Activated T-helper 1 cell treated with Interleukin-2 at 50 U/mL for 16 hours (primary cell): ENCODE data around the gene AHCYL2.
"Not testable (repeated sequence)": the region's sequence is repeated elsewhere in the genome, so short reads cannot be mapped to it uniquely, and the experiment has no call there.

Source experiments
- DNase-seq: peaks from one replicate; pipeline ENCODE4 v3.0.0-alpha.2; 2020; ENCODE audit warnings: low read depth

The AHCYL2 gene

DNA sequence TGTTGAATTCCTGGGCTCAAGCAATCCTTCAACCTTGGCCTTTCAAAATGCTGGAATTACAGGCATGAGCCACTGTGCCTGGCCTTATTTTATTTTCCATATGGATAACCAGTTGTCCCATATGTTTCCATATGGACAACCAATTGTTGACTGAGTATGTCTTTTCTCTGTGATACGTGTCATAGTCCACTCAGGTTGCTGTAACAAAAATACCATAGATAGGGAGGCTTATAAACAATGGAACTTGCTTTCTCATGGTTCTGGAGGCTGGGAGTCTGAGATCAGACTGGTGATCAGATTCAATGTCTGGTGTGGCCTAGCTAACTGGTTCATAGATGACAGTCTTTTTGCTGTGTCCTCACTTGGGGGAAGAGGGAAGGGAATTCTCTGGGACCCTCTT, 19.4 kb downstream of the AHCYL2 start:
- DNase-seq: no peak

DNA sequence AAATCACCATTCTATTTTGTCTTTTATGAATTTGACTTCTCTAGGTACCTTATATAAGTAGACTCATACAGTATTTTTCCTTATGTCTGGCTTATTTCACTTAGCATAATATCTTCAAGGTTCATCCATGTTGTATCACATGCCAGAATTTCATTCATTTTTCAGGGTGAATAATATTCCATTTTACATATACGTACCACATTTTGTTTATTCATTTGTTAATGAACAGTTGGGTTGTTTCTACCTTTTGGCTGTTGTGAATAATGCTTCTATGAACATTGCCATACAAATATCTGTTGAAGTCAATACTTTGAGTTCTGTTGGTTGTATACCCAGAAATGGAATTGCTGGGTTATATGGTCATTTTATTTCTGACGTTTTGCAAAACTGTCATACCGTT, 20.7 kb downstream of the AHCYL2 start:
- DNase-seq: no peak

DNA sequence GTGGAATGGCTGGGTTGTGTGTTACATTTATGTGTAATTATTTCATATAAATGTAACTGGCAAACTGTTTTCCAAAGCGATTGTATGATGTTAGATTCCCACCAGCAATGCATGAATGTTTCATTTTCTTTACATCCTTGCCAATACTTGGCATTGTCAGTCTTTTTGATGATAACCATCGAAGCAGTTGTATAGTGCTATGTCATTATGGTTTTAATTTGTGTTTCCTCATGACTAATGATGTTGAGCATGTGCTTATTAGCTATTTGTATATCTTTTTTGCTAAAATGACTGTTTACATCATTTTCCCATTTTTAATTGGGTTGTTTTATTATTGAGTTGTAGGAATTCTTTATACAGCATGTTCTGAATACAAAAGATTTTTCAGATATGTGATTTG, 22.3 kb downstream of the AHCYL2 start:
- no peak for DNase-seq

DNA sequence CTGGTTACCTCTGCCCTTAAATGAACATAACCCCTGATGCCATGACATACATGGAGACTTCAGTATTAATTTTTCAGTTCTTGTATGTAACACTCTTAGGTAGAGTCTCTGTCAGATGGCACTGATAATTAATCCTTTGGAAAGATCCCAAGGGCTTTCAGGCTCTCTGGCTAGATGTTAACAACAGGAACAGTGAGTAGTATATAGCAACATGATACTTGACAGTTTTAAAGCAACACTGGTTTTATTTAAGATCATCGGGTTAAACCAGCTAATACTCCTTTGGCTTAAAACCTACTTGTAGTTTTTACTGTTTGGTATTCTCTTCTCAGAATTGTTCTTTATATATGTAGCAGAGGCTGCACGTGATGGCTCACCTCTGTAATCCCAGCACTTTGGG, 27.3 kb downstream of the AHCYL2 start:
- no peak for DNase-seq

DNA sequence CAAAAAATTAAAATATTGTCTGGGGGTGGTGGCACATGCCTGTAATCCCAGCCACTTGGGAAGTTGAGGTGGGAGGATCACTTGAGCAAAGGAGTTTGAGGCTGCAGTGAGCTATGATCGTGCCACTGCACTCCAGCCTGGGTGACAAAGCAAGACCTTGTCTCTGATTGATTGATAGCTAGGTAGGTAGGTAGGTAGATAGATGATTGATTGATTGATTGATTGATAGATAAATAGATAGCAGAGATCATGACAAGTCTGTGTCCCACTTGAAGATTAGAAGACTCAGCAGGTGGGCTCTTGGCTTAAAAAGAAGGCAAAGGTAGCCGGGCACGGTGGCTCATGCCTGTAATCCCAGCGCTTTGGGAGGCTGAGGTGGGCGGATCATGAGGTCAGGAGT, 27.8 kb downstream of the AHCYL2 start:
- DNase-seq: not testable (repeated sequence)

DNA sequence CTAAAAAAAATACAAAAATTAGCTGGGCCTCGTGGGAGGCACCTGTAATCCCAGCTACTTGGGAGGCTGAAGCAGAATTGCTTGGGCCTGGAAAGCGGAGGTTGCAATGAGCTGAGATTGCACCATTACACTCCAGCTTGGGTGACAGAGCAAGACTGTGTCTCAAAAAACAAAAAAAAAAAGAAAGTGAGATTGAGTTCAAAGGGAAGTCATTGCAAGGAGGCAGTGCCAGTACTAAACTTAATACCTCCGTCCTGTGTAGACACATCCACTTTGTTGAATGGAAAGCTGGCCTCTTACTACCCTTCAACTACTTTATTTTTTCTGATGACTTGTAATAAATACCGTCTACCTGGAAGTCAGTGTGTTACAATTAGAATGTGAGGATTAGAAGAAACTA, 31.0 kb downstream of the AHCYL2 start:
- DNase-seq: no peak

DNA sequence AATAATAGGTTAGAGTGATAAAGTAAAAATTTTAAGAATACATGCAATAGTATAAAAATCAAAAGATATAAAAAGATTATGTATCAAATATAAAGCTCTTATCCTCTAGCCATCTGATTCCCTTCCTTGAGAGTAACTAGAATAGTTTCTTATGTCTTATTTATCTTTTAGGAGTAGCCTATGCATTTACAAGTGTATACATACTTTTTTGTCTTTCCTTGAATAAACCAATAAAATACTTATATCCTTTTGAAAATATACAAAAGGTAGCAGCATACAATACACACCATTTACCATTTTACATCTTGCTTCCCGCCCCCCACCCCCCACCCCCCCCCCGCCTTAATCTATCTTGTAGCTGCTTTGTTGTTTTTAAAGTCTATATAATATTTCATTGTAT, 31.4 kb downstream of the AHCYL2 start:
- no peak for DNase-seq

DNA sequence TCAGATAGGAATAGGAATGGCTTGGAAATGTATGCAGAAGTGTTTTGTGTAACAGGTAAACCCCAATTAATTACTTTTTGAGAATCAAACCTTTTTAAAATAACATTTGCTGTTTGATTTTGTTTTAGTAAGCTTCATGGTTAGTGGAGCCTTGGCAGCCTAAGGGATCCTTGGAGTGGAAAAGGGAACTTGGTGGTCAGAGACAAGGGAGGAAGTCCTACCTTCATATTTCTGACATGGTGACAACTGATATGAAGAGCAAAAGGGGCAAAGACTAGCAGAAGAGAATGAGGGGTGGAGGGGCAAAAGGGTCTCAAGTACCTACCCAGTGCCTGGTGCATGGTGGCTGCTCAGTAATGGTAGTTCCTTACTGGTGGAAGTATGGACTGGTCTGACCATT, 32.3 kb downstream of the AHCYL2 start:
- DNase-seq: no peak

DNA sequence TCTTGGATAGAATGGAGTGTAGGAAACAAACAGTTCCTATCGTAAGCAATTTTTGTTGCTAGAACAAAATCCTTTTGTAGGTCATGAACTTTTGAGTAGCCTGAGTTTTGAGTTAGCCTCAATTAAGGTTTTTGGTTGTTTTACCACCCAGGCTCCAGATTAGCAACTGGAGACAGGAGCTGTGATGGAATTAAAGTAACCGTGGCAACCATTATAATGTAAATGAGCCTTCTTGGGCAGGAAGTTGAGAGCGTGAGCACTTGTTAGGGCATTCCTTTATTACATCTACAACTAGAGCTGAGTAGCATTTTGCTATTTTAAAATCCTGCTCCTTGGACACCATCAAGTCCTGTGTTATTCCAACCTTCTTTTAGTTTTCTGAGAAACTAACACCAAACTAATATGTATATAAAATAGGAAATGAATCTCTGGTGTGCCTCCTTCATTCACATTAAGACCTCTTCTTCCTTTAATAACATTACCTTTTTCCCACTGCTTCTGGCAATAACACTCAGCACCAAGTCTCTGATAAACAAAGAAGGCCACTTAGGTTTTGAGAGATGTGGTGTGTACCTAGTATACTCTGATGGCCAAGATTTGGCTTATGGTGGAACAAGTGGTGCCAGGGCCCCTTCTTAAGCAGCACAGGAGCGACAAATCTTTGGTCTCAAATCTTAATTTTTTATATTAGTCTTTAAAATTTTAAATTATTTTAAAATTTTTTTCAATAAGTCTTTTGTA, 34.0 kb downstream of the AHCYL2 start:
- DNase-seq: no peak

DNA sequence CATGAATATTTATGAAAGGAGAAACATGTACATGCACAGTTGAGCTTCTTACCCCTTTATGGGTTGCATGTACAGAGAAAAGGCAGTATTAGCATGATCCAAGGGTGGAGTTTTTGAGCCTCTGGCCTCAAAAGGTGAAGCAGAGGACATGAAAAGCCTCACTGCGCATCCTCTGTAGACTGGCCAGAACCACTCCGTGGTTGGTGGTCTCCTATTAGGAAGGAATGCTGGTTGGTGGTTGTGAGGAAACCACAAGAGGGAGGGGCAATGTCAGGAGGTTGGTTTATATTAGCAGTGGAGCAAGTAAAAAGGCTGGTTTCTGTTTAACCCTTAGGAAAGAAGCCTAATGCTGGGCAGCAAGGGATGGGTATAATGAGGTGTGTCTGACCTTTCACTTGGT, 37.5 kb downstream of the AHCYL2 start:
- DNase-seq: no peak

DNA sequence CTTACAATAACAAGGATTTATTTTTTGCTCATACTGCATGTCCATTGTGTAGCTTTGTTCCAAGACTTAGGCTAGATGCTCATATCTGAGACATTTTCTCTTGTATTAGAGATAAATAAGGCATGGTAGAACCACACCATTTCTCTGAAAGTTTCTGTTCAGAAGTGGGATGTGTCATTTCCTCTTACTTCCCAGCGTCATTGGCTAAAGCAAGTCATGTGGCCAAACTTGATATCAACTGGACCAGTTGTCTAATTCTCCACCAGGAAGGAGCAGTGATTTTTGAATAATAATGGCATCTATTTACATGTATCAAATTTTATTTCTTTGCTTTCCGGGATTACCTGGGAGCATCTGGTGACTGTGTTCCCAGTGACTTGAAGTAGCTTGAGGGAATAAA, 38.3 kb downstream of the AHCYL2 start:
- no peak for DNase-seq

DNA sequence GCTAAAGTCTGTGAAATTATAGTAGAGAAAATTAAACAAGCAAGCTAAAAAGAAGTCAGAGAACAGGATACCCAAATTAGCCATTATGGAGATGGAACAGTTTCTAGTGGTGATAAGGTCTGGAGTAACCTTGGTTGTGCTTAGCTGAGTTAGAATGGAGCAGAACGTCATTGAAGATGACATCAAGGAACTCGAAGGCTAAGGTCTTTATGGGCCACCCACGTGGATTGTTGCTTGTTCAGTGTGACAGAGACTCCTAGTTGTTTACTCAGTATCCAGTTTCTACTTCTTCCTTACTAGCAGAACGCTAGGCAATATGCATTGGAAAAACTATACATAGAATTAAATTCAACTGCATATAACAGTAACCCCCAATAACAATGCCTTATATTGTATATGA, 39.7 kb downstream of the AHCYL2 start:
- no peak for DNase-seq

DNA sequence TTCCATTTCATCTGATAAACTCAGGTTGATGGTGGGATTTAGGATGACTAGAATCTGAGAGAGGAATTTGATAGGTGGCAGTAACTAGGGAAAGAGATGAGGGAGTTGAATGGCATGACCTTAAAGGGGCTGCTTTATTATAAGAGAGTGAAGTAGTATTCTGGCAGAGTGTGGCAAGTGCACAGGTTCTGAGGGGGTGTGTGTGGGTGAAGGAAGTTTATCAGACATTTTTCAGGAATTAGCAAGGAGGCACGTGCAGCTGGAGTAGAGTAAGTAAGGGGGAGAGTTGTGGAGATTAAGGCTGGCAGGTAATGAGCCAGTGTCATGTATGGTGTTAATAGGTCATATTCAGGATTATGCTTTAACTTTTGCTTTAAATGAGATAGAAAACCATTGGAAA, 40.5 kb downstream of the AHCYL2 start:
- DNase-seq: no peak

DNA sequence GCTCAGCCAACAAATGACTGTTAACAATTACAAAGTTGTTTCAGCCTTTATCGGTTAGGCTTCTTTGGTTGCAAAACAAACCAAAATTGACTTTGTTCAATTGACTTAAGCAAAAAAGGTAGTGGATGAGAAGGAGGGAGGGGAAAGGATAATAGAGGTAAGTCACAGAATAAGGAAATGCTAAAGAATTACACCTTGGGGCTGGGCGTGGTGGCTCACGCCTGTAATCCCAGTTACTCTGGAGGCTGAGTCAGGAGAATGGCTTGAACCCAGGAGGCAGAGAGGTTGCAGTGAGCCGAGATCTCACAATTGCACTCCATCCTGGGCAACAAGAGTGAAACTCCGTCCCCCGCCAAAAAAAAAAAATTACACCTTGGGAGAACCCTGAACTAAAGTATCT, 41.4 kb downstream of the AHCYL2 start:
- no peak for DNase-seq

DNA sequence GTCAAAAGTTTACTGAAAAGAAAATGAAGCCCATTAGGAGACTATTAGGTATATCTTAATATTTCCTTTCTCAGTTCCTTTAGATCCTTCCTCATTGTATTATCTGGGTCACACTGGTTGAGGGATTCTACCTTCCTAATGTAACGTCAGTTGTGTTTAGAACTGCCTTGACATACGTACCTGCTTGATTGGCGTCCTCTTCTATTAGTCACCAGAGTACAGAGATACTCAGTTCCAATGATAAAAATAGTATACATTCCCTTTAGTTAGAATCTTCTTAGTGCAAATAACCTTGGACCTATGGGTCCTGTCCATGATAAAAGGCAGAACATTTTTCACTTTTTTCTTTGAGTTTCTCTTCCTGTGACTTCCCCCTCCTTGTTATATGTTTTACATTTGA, 45.2 kb downstream of the AHCYL2 start:
- no peak for DNase-seq

DNA sequence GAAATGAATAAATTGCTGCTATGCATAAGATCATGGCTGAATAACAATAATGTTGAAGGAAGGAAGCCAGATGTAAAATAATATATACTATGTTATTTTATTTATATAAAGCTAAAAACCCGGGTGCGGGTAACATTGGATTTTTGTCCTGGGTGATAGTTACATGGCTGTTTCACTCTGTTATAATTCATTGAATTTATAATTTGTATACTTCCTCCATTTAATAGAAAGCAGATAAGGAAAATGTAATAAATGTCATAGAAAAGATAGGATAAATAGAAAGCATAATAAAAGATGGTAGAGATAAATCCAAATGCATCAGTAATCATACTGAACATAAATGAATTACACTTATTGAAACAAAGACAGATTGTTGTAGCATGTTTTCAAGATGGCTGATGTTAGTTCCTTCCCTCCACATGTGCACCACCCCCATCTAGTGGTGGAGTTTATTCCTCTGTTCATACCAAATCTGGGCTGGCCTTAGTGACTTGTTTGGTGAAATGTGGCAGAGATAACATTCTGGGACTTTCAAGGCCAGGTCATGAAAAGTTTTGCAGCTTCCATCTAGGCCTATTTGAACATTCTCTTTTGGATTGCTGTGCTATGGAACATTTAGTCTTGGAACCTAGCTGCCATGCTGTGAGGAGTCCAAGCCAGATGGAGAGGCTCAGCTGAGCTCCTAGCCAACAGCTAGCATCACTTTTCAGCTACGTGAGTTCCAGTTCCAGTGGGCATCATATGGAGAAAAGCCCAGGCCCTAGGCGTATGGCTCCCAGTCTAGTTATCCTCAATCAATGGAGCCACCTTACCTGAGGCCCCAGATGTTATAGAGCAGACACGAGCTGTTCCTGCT, 46.9 kb downstream of the AHCYL2 start:
- DNase-seq: peak; percentile 12

DNA sequence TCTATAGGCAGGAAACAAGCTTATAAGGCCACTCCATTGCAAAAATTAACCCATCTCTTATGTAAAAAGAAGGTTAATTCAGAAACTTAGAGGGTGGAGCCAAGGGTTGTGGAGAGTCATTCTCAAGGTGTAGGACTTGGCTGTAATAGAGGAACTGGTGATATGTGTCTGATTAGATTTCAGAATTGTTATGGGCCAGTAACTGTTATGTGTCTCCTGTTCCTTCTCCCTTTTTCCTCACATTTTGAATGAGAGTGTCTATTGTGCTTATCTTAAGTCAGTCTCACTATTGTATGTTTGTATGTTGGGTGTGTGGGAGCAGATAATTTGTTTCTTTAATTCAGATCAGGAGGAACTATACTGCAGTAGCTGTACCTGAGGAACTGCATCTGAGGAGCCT, 49.1 kb downstream of the AHCYL2 start:
- no peak for DNase-seq

DNA sequence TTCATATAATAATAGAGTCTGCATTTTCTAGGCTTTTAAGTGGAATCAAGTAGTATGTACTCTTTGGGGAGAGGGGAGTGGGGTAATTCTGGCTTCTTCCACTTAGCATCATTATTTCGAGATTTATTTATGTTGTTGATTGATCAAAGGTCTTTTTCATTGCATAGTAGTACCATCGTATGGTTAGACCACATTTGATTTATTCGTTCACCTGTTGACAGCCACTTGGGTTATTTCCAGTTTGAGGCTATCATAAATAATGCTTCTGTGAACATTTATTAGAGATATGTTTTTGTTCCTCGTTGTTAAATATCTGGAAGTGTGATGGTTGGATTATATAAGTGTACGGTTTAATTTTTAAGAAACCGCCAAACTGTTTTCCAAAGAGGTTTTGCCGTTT, 52.8 kb downstream of the AHCYL2 start:
- no peak for DNase-seq

DNA sequence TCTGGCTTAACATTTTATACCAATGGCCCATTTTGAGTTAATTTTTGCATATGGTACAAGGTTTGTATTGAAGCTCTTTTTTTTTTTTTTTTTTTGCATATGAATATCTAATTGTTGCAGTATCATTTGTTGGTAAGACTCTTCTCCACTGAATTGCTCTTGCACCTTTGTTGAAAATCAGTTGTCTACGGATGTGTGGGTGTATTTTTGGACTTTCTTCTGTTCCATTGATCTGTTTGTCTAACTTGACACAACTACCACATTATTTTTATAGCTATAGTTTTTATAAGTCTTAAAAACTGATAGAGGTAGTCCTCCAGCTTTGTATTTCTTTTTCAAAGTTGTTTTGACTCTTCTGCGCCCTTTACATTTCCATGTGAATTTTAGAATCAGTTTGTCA, 53.9 kb downstream of the AHCYL2 start:
- no peak for DNase-seq

DNA sequence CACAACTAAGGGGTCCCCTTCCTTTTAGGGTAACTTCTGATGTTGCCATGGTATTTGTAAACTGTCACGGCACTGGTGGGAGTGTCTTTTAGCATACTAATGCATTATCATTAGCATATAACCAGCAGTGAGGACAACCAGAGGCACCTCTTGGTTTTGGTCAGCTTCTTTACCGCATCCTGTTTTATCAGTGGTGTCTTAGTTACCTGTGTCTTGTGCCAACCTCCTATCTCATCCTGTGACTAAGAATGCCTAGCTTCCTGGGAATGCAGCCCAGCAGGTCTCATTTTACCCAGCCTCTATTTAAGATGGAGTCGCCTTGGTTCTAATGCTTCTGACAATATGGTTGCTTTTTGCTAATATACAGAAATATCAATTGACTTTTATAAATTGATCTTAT, 54.9 kb downstream of the AHCYL2 start:
- DNase-seq: no peak

DNA sequence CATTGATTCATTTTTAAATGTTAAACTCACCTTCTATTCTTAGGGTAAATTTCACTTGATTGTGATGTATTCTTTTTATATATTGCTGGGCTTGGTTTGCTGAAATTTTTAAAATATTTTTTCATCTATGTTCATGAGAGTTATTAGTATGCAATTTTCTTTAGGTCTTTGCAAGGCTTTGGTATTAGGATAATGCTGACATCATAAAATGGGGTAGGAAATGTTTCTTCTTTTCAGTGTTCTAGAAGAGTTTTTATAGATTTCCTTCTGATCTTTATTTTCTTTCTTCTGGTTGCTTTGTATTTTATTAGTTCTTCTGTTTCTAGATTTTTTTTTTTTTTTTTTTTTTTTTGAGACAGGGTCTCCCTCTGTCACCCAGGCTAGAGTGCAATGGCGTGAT, 56.3 kb downstream of the AHCYL2 start:
- no peak for DNase-seq

DNA sequence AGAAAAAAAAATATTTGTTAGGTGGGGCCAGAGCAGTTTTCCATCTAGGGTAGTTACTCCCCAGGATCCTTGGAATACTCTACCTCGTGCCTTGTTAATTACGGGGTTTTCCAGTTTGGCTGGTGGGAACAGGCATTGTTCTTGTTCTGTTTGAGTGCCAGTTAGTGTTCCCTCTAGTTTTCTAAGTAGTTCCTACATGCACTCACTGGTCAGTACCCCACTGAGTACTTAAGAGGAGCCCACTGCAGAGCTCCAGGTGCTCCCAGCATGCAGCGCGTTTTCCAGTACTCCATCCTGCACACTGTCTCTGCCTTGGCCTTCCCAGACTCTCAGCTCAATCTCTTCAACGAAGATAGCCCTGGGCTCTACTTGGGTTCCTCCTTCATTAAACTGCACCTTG, 58.0 kb downstream of the AHCYL2 start:
- no peak for DNase-seq

DNA sequence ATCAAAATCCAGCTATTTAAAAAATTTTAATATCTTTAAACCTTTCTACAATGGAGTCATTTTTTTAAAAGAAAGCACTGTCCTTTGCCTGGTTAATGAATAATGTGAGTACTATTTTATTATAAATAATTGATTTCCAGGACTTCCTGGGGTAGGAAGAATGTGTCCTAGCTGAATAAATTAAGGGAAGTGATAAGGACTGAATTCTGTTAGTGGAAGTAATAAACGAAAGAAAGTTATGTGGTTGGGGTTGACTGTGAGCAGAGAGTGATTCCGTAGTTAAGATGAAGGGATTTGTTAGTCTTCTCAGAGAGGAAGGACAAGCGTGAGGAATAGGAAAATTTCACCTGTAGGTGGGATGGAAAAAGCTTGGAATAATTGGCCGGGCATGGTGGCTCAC, 59.1 kb downstream of the AHCYL2 start:
- no peak for DNase-seq

DNA sequence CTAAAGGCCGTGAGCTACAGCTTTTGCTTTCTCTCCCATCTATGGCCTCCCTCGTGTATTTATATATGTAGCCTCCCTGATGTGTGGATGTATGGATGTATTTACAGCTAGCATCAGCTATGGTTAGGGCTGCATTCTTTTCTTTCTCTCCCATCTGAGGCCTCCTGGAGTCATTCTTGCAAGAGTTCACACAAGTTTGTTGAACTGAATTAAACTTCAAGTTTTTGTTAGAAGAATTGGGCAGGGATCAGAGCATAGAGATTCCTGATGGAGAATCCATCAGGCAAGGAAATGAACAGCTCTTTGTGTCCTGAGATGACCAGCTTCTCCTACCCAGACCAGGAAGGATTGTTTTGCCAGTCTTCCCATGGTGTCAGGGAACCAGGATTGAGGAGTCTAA, 60.3 kb downstream of the AHCYL2 start:
- no peak for DNase-seq
